GM21737 (cell line): Measurements from ENCODE around the gene GLT1D1.

ENCODE experiments used
- ATAC-seq: cut with Tn5 transposase; IDR thresholded peaks from one replicate; pipeline ENCODE4 v1.9.1; 2021; ENCODE audit warnings: mild to moderate bottlenecking, moderate library complexity; ENCODE audit not compliant: unreplicated experiment

Gene GLT1D1

GRCh38 chr12:128992116-128992515 is 138.8 kb downstream of the GLT1D1 start:
- ATAC-seq: no peak

GRCh38 chr12:128992550-128992949 is 139.3 kb downstream of the GLT1D1 start:
- ATAC-seq: no peak

- no peak for ATAC-seq
Measured at GRCh38 chr12:128994856-128995255, 141.6 kb downstream of the GLT1D1 start.

- no peak for ATAC-seq
Measured at GRCh38 chr12:128995619-128996018, 142.3 kb downstream of the GLT1D1 start.

- ATAC-seq: no peak
Measured at GRCh38 chr12:129001826-129002225, 148.5 kb downstream of the GLT1D1 start.

- ATAC-seq: no peak
Measured at GRCh38 chr12:129002427-129002826, 149.1 kb downstream of the GLT1D1 start.

GRCh38 chr12:129005416-129005815 is 152.1 kb downstream of the GLT1D1 start:
- no peak for ATAC-seq

- no peak for ATAC-seq
Measured at GRCh38 chr12:129005829-129006228, 152.6 kb downstream of the GLT1D1 start.

- no peak for ATAC-seq
Measured at GRCh38 chr12:129009833-129010622, 156.8 kb downstream of the GLT1D1 start.

- no peak for ATAC-seq
Measured at GRCh38 chr12:129016159-129016558, 162.9 kb downstream of the GLT1D1 start.

GRCh38 chr12:129025055-129025454 is 171.8 kb downstream of the GLT1D1 start:
- no peak for ATAC-seq

- ATAC-seq: no peak
Measured at GRCh38 chr12:129028844-129029243, 175.6 kb downstream of the GLT1D1 start.
